Epithelial cell of esophagus (primary cell): ENCODE results near the gene HTN3.
"Not testable (repeated sequence)": the region's sequence is repeated elsewhere in the genome, so short reads cannot be mapped to it uniquely, and the experiment has no call there.

Source experiments
- DNase-seq: peaks from one replicate; pipeline ENCODE4 v3.0.0; 2010; ENCODE audit warnings: low read depth
- H3K4me3 ChIP-seq: 2 replicates; pipeline ENCODE4 v1.5.1; 2011; ENCODE audit warnings: mild to moderate bottlenecking, low read length, control low read depth
- CTCF ChIP-seq: IDR thresholded peaks from 2 replicates; pipeline ENCODE4 v1.5.1; 2011; ENCODE audit warnings: low read depth, mild to moderate bottlenecking, low read length, control low read depth, inconsistent platforms; ENCODE audit not compliant: insufficient read depth; ENCODE audit errors: missing control alignments

Gene HTN3

GRCh38 chr4:70028159-70028558, at the start of gene HTN3:
HTN3 (plus strand) TSS chr4:70028459; CDS start chr4:70030741, 2,282 bp downstream.
- DNase-seq, H3K4me3 ChIP-seq: not testable (repeated sequence)

DNA sequence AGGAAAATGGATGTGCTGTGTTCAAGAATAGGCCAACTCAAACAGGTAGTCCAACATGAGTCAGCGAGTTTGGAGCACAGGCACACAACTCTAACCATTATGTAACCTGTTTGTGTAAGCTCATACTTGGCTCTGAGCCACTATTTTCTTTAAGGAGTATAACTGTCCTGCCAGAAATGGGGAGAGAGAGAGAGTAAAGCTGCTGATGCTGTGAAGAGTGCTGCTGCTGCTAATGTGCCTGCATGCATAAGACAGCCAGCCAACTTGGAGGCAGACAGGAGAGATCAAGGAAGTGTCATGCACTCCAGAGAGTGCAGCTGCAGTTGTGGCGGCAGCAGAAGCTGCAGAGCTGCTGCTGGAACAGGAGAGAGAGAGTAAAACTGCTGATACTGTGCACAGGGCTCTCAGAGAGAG, 44.2 kb upstream of the HTN3 start:
- DNase-seq: peak; percentile 91
- TF ChIP-seq CTCF: no peak

DNA sequence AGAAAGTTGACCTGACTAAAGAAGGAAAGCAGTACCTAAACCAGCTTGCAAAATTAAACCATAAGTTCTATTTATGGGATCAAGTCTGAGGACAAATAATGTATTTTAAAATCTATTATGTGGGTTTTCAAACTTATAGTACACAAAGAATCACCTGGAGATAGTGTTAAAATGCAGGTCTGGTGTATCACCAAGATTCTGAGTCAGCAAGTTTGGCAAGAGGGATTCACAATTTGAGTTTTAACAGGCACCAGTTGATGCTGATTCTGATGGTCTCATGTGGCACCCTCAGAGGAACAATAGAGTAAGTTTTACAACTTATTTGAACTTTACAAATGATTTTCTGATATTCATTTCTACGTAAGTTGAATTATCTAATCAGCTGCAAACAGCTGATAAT, 41.6 kb upstream of the HTN3 start:
- no peak for DNase-seq
- no peak for TF ChIP-seq CTCF
- H3K4me3 ChIP-seq: no peak overlapping the region

More for the DNA sequence above, 44.2 kb upstream of the HTN3 start:
- no peak overlapping the region for H3K4me3 ChIP-seq

GRCh38 chr4:69991016-69991415, 37.2 kb upstream of the HTN3 start:
- no peak overlapping the region for H3K4me3 ChIP-seq
- DNase-seq: no peak
- TF ChIP-seq CTCF: no peak

DNA sequence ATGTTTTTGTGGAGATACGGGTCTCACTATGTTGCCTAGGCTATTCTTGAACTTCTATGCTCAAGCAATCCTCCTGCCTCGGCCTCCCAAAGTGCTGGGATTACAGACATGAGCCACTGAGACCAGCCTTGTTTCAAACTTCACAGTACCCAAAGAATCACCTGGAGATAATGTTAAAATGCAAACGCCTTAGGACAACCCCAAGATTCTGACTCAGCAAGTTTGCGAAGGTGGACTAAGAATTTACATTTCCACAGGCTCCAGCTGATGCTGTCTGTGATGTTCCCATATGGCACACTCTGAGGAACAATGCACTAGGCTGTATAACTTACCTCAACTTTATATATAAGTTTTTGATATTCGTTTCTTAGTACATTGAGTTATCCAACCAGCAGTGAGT, 33.5 kb upstream of the HTN3 start:
- no peak for TF ChIP-seq CTCF
- DNase-seq: no peak
- no peak overlapping the region for H3K4me3 ChIP-seq

DNA sequence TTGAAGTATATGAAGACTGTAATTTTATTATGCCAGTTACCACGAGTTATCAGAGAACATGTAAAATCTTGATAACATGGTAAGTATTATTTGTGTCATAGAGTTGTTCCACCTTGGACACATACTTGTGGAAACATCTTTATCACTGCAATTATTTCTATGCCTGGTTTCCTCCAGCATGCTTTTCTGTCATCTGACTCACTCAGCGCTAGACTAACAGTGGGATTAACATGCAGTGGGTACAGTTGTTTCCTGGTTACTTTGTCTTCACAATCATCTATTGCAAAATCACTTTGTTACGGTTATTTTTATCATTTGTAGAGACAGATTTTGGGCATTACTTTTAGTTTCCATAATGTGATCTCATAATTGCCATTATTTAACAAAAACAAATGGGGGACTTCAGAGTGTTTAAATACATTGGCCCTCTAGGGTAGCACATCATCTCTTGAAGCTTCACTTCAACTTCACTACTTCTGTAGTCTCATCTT, 32.7 kb upstream of the HTN3 start, which contains the start of gene STATH:
Gene STATH, plus strand, starts transcription at position 441 of the 491 bp plus-strand sequence. CDS start 2,472 bp downstream, outside the sequence.
- peak; percentile 76 for DNase-seq
- no peak for TF ChIP-seq CTCF
- no peak within 1 kb of the TSS for H3K4me3 ChIP-seq

DNA sequence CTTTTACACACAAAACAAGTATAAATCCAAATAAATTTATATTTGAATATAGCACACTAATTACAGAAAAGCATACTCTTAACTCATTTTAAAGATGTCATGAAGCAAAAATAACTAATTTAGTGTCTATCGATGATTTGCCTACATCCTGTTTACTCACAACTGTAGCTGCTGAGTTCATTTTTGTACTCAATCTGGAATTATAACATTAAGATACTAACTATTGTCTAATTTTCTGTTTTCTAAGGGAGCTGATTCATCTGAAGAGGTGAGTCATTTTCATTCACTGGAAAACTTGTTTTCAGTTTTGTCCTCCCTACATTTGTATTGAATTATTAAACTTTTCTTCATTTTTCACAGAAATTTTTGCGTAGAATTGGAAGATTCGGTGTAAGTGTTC, 28.8 kb upstream of the HTN3 start:
- TF ChIP-seq CTCF: no peak
- peak; percentile 42 for DNase-seq
- no peak overlapping the region for H3K4me3 ChIP-seq
